ENCODE data around the gene TMEM255B.
"Not testable (repeated sequence)": the region's sequence is repeated elsewhere in the genome, so short reads cannot be mapped to it uniquely, and the experiment has no call there.

Gene TMEM255B

GRCh38 chr13:113735194-113735593 lies 23.8 kb upstream of the TMEM255B start:
- DNase-seq: no peak

GRCh38 chr13:113735750-113736149 lies 23.3 kb upstream of the TMEM255B start:
- DNase-seq: no peak

GRCh38 chr13:113736258-113736731 lies 22.7 kb upstream of the TMEM255B start:
- DNase-seq: no peak

GRCh38 chr13:113737803-113738202 lies 21.2 kb upstream of the TMEM255B start:
- DNase-seq: no peak

GRCh38 chr13:113739527-113740285 lies 19.3 kb upstream of the TMEM255B start:
- no peak for DNase-seq

- no peak for DNase-seq
Observed at GRCh38 chr13:113740286-113740556, 18.8 kb upstream of the TMEM255B start.

- DNase-seq: no peak
Observed at GRCh38 chr13:113740661-113741060, 18.4 kb upstream of the TMEM255B start.

- no peak for DNase-seq
Observed at GRCh38 chr13:113741191-113741668, 17.8 kb upstream of the TMEM255B start.

- DNase-seq: no peak
Observed at GRCh38 chr13:113742000-113742441, 17.0 kb upstream of the TMEM255B start.

- DNase-seq: no peak
Observed at GRCh38 chr13:113742445-113743120, 16.4 kb upstream of the TMEM255B start.

- no peak for DNase-seq
Observed at GRCh38 chr13:113743366-113744195, 15.4 kb upstream of the TMEM255B start.

- no peak for DNase-seq
Observed at GRCh38 chr13:113744197-113745000, 14.6 kb upstream of the TMEM255B start.

- DNase-seq: no peak
Observed at GRCh38 chr13:113745059-113745458, 14.0 kb upstream of the TMEM255B start.

GRCh38 chr13:113745500-113746142 lies 13.4 kb upstream of the TMEM255B start:
- not testable (repeated sequence) for DNase-seq

GRCh38 chr13:113746143-113746525 lies 12.9 kb upstream of the TMEM255B start:
- DNase-seq: no peak

- DNase-seq: no peak
Observed at GRCh38 chr13:113746671-113747070, 12.4 kb upstream of the TMEM255B start.

GRCh38 chr13:113747291-113747833 lies 11.7 kb upstream of the TMEM255B start:
- no peak for DNase-seq

GRCh38 chr13:113748101-113748861 lies 10.7 kb upstream of the TMEM255B start:
- no peak for DNase-seq

- no peak for DNase-seq
Observed at GRCh38 chr13:113748862-113749451, 10.1 kb upstream of the TMEM255B start.

GRCh38 chr13:113749507-113749906 lies 9.5 kb upstream of the TMEM255B start:
- no peak for DNase-seq

GRCh38 chr13:113749967-113750366 lies 9.1 kb upstream of the TMEM255B start:
- no peak for DNase-seq
